Coronary artery (tissue), 2 donors: Measurements from ENCODE around the gene ORMDL2.

Source experiments
- DNase-seq: peaks from one replicate; pipeline ENCODE4 v3.0.0-alpha.2; 2017; ENCODE audit warnings: low spot score
- H3K27ac ChIP-seq, 2 donors: fragments of 200-600 bp; sonication (generic); one replicate each; pipeline ENCODE4 v1.5.1; 2016 to 2019
- H3K4me3 ChIP-seq: fragments of 200-600 bp; sonication (generic); 2 replicates; pipeline ENCODE4 v1.5.1; 2016; ENCODE audit warnings: mild to moderate bottlenecking, moderate library complexity
- TF ChIP-seq, protein P1 (sequence below): fragments of 200-600 bp; sonication (generic); IDR thresholded peaks from one replicate; pipeline ENCODE4 v1.5.1; 2019; ENCODE audit warnings: antibody characterized with exemption

ORMDL2 gene

DNA sequence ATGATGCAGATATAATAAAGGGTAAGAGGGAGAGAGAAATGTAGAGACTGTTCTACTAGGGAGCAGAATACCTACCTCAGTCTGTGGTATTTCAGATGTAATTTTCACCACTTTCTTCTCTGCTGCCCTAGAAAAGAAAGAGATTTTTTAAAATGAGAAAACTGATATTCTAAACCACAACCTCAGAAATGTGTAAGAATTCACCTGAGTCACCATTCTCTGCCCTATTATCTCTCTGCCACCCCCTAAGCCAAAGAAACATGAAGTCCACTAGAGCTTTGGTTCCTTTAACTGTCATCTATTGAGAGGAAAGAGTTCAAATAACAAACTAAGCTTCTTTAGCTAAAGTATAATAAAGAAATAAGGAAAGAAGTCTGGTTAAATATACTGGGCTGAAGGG is 21.9 kb upstream of the ORMDL2 start:
- TF ChIP-seq, protein P1, sequence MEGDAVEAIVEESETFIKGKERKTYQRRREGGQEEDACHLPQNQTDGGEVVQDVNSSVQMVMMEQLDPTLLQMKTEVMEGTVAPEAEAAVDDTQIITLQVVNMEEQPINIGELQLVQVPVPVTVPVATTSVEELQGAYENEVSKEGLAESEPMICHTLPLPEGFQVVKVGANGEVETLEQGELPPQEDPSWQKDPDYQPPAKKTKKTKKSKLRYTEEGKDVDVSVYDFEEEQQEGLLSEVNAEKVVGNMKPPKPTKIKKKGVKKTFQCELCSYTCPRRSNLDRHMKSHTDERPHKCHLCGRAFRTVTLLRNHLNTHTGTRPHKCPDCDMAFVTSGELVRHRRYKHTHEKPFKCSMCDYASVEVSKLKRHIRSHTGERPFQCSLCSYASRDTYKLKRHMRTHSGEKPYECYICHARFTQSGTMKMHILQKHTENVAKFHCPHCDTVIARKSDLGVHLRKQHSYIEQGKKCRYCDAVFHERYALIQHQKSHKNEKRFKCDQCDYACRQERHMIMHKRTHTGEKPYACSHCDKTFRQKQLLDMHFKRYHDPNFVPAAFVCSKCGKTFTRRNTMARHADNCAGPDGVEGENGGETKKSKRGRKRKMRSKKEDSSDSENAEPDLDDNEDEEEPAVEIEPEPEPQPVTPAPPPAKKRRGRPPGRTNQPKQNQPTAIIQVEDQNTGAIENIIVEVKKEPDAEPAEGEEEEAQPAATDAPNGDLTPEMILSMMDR = no peak

DNA sequence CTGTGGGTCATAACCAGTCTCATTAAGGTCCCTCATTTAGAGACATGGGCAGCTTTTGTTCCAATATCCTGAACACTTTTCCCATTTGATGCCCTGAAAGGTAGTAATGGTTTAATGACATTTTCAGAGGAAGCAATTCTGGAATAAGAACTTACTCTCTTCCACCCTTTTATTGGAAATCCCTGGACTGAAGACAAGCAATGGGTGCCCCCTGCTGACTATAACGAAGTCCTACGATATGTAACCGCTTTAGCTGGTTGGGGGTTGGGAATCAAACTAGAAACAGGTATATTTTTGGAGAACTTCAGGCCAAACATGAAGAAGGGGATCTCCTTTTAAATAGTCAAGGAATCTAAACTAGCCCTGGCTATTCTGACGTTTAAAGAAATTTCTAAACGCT is 20.8 kb upstream of the ORMDL2 start:
- no peak for DNase-seq
- no peak overlapping the region for H3K27ac ChIP-seq

More for the DNA sequence above, 21.9 kb upstream of the ORMDL2 start:
- H3K4me3 ChIP-seq = no peak overlapping the region
- DNase-seq = no peak
- H3K27ac ChIP-seq = no peak overlapping the region

DNA sequence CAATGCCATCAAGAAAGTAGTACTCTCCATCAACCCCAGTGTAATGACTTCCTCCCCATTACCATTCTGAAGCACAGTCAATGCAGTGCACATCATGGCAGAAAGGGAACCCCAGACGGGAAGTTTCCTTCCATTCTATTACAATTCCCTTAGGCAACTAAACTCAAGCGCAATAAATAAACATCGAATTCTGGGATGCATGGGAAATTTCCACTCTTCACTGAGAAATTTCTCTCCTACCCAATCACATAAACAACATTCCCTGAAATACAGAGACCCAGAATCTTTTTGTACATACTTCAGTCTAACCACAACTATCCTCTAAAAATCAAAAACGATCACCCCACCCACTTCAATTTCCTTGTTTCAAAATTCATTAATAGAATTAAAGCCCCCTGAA is 20.3 kb upstream of the ORMDL2 start:
- DNase-seq = no peak
- TF ChIP-seq, protein P1 = no peak
- Histone ChIP-seq H3K27ac (no peak overlapping the region), H3K4me3 (no peak overlapping the region)

More for the DNA sequence above, 20.8 kb upstream of the ORMDL2 start:
- no peak overlapping the region for H3K4me3 ChIP-seq
- TF ChIP-seq, protein P1 = no peak

DNA sequence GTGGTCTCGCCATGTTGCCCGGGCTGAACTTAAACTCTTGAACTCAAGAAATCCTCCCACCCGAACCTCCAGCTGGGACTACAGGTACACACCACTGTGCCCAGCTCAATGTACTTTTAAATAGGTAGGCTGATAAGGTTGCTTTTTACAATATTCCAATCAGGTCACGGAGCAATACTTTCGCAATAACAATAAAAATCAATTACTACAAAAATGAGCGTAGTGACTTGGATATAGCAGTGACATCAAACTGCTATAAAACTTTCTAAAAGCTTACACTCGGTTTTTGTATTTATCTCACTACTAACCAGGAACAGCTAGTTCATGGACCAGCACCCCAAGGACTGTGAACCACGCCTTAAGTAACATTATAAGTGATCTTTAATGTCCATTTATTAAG is 10.9 kb upstream of the ORMDL2 start:
- no peak overlapping the region for H3K4me3 ChIP-seq
- H3K27ac ChIP-seq = no peak overlapping the region
- TF ChIP-seq, protein P1 = no peak
- no peak for DNase-seq

DNA sequence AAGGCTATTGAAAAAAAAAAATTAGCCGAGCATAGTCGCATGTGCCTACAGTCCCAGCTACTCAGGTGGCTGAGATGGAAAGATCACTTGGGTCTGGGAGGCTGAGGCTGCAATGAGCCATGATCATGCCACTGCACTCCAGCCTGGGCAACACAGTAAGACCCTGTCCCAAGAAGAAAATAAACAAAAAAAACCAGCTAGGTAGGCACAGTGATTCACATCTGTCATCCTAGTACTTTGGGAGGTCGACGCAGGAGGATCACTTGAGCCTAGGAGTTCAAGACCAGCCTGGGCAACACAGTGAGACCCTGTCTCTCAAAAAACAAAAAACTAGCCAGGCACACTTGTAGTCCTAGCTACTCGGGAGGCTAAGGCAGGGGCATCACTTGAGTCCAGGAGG is 8.6 kb upstream of the ORMDL2 start:
- no peak for DNase-seq
- Histone ChIP-seq H3K27ac (no peak overlapping the region), H3K4me3 (no peak overlapping the region)
- TF ChIP-seq, protein P1 = no peak

DNA sequence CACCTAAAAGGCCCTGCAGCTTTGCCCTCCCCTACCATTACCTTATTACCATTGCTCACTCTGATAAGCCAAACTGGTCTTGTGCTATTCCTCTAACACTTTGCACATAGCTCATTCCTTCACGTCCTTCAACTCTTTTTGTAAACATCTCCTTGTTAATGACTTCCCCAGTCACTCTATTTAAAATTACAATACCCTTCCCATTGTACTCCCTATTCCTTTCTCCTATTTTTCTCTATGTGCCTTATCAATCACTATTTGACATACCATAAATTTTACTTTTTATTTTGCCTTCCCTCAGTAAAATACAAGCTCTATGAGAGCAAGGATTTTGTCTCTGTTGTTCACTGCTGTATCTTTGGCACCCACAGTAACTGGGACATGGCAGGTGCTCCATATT is 5.8 kb upstream of the ORMDL2 start:
- H3K27ac ChIP-seq = no peak overlapping the region
- TF ChIP-seq, protein P1 = no peak
- H3K4me3 ChIP-seq = no peak overlapping the region
- no peak for DNase-seq

DNA sequence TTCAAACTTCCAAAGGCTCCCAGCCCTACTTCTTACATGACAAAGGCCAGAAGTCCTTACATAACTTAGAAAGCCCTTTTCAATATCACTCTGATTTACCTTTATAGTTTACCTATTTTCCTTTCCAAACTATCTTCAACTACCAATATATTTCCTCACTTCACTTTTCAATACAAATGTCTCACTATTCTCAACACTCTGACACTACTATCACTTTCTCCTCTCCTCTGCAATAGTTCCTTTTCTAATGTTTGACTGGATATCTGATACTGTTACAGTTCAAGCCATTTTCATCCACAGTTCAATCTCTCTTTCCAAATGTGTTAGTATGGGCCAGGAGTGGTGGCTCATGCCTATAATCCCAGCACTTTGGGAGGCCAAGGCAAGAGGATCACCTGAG is 3.6 kb upstream of the ORMDL2 start:
- Histone ChIP-seq H3K4me3 (no peak overlapping the region), H3K27ac (no peak overlapping the region)
- TF ChIP-seq, protein P1 = no peak
- DNase-seq = no peak
